GM18861 (cell line): Measurements from ENCODE around the gene KCTD16.

ENCODE experiments used
- ATAC-seq: cut with Tn5 transposase; IDR thresholded peaks from one replicate; pipeline ENCODE4 v1.9.1; 2021; ENCODE audit not compliant: unreplicated experiment

The KCTD16 gene

GRCh38 chr5:144281784-144282183 lies 111.1 kb downstream of the KCTD16 start:
- no peak for ATAC-seq

- ATAC-seq: no peak
Measured at GRCh38 chr5:144284036-144284435, 113.4 kb downstream of the KCTD16 start.

GRCh38 chr5:144284931-144285502 lies 114.3 kb downstream of the KCTD16 start:
- ATAC-seq: no peak

- no peak for ATAC-seq
Measured at GRCh38 chr5:144289277-144289676, 118.6 kb downstream of the KCTD16 start.

- ATAC-seq: no peak
Measured at GRCh38 chr5:144292029-144292428, 121.4 kb downstream of the KCTD16 start.

- ATAC-seq: no peak
Measured at GRCh38 chr5:144295284-144295683, 124.6 kb downstream of the KCTD16 start.

- no peak for ATAC-seq
Measured at GRCh38 chr5:144297081-144297480, 126.4 kb downstream of the KCTD16 start.

- ATAC-seq: no peak
Measured at GRCh38 chr5:144298658-144299057, 128.0 kb downstream of the KCTD16 start.

GRCh38 chr5:144304688-144305087 lies 134.0 kb downstream of the KCTD16 start:
- no peak for ATAC-seq

- ATAC-seq: no peak
Measured at GRCh38 chr5:144307736-144308135, 137.1 kb downstream of the KCTD16 start.

- ATAC-seq: no peak
Measured at GRCh38 chr5:144308174-144308573, 137.5 kb downstream of the KCTD16 start.

GRCh38 chr5:144308906-144309670 lies 138.4 kb downstream of the KCTD16 start:
- ATAC-seq: no peak

- no peak for ATAC-seq
Measured at GRCh38 chr5:144310621-144311020, 139.9 kb downstream of the KCTD16 start.

GRCh38 chr5:144313147-144313726 lies 142.6 kb downstream of the KCTD16 start:
- no peak for ATAC-seq

- ATAC-seq: no peak
Measured at GRCh38 chr5:144315026-144315425, 144.4 kb downstream of the KCTD16 start.

GRCh38 chr5:144315994-144316634 lies 145.4 kb downstream of the KCTD16 start:
- ATAC-seq: no peak

GRCh38 chr5:144318011-144318410 lies 147.3 kb downstream of the KCTD16 start:
- ATAC-seq: no peak

GRCh38 chr5:144318460-144318859 lies 147.8 kb downstream of the KCTD16 start:
- ATAC-seq: no peak

- no peak for ATAC-seq
Measured at GRCh38 chr5:144323181-144323580, 152.5 kb downstream of the KCTD16 start.

GRCh38 chr5:144325532-144325931 lies 154.9 kb downstream of the KCTD16 start:
- ATAC-seq: no peak

GRCh38 chr5:144328494-144328893 lies 157.8 kb downstream of the KCTD16 start:
- ATAC-seq: no peak

GRCh38 chr5:144328980-144329379 lies 158.3 kb downstream of the KCTD16 start:
- ATAC-seq: no peak
